ENCODE results near the gene COMTD1.

Gene COMTD1

DNA sequence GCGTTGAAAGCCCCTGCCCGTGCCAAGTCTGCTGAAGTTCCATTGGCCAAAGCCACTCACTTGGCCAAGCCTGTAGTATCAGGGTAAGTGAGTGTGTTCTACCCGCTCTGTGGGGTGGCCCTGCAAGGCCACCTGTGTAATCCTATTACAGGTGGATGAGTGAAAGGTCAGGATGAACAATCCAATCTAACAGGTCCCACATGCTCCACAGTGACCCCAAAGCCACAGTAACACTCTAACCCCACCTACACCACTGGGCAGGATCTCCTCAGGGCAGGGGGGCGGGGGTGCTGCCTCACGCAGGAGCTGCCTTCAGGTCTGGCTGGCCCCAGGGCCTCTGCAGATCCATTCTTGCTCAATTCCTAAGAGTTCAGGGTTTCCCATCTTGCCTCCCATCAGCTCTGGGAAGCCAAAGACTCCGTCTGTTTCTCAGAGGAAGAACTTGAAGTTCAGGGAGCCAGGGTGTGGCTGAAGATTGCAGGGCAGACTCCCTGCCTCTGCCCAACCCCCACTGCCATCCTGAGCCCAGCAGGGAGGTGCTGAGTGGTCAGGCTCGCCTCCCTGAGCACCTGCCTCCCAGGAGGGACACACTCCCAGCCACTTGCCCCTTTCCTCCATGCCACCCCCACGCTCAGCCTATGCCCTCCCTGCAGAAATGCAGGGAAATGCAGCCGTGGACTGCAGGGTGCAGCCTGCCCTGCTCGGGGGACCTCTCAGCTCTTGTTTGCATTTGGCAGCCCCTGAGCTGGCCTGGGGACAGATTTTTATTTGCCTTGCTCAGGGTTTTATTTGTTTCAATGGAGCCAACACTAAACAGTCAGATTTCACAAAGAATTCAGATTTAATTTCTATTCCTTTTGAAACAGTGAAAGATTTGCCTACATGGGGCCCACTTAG, 9.8 kb upstream of the COMTD1 start:
- DNase-seq (ENCODE audit: low read depth): no peak

DNA sequence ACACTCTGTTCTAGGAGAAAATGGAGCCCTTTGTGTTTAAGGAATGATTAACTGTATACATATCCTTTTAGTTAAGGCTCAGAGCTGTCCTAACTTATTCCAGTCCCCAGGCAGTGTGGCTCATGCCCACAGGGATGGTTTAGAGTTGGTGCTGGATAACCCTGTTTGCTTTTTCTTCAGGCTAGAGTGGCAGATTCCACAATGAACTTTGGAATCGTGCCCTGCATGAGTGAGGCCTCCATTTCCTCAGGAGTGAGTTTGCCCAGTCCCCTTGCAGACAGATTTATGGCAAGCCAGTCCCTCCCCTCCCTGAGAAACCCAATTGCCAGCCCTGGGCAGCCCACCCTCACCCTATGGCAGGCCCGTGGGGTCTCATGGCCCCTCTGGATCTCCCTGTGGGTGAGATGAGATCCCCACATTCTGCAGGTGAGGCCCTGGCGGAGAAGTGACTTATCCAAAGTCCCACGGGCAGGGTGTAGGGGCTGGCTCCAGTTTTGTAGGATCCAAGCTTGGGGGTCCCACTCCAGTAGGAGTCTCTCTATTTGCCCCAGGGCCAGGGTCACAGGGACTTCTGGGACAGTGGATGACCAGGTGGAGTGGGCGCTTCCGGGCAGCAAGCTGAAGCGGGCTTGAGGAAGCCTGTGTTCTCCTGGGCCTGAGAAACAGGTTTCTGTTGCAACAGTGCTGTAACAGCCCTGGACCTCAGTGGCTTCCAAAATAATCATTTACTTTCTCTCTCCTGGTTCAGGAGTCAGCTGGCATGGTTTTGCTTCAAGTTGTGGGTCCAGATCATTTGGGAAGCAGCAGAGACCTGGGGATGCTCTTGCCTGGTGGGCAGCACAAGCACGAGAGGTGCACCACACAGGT, 9.0 kb upstream of the COMTD1 start:
- no peak for DNase-seq (ENCODE audit: low read depth)

DNA sequence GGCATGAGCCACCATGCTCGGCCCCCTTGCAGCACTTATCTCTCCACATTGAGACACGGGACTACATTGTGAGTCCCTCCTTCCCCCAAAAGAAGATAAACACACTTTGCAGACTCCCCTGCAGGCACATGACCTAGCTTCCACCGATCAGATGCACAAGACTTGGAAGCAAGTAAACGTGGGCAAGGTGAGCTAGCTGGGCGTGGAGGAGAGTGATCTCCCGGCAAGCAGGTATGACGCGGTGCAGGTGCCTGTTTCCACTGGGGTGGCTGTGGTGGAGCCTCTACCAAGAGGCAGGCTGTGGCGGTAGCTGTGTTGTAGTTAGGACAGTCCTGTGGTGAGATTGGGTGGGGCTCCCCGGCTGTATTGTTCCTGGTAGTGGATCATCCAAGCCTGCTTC, 7.7 kb upstream of the COMTD1 start:
- no peak for DNase-seq (ENCODE audit: low read depth)

DNA sequence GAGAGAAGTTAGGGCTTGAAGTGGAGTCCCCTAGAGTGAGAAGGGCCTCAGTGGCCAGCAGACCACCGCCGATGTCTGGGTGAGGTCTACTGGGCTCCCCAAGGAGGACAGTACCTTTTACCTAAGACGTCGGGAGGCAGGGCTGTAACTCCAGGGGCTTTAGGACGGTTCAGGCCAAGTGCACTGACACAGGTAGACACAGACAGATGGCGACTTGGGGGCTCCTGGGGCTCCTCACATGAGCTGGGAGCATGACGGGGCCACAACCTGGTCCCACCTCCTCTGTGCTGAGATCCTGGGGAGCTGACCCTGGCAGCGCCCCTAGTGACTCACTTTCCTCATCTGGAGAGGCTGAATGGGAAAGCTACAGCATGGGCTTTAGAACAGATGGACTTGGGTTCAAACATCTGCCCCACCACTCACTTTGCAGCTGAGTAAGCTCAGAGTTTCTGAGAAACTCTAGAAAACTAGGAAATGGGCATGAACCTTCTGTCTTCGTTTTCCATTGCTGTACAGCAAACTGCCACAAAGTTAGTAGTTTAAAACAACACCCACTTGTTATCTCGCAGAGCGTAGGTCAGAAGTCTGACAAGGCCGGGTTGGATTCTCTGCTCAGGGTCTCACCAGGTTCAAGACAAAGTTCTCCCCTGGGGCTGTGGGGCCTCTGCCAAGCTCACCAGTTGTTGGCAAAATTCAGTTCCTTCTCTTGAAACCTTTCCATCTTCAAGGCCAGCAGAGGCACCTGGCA, 4.7 kb upstream of the COMTD1 start:
- DNase-seq (ENCODE audit: low read depth): no peak

DNA sequence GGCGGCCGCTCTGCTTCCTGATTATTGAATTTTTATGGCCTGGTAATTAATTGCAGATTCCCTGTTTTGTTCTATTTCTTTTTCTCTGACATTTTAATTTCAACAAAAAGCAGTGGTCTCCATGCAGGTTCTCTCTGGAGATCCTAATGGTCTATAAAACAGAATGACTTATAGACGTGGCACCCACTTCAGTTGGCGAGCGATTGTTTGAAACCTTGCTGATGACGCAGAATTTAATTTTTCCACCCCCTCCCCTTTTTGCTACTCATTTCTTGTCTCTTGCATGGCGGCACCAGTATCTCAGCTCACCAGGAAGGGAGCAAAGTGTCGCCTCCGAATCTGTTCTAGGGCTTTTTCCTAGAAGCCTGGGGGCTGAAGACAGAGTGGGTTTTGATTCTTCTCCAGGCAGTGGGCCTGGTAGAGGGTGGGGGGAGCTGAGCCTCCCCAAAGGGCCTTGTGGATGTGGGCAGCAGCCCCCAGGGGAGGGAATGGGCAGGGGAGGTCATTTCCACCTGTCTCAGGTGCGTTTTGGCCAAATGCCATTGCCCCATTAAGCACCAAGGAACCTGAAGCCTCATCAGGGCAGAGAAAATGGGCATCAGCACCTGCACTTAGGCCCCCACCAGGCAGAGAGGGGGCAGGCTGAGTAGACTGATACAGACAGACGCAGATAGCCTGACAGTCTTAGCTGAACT, 3.5 kb upstream of the COMTD1 start:
- no peak for DNase-seq (ENCODE audit: low read depth)

DNA sequence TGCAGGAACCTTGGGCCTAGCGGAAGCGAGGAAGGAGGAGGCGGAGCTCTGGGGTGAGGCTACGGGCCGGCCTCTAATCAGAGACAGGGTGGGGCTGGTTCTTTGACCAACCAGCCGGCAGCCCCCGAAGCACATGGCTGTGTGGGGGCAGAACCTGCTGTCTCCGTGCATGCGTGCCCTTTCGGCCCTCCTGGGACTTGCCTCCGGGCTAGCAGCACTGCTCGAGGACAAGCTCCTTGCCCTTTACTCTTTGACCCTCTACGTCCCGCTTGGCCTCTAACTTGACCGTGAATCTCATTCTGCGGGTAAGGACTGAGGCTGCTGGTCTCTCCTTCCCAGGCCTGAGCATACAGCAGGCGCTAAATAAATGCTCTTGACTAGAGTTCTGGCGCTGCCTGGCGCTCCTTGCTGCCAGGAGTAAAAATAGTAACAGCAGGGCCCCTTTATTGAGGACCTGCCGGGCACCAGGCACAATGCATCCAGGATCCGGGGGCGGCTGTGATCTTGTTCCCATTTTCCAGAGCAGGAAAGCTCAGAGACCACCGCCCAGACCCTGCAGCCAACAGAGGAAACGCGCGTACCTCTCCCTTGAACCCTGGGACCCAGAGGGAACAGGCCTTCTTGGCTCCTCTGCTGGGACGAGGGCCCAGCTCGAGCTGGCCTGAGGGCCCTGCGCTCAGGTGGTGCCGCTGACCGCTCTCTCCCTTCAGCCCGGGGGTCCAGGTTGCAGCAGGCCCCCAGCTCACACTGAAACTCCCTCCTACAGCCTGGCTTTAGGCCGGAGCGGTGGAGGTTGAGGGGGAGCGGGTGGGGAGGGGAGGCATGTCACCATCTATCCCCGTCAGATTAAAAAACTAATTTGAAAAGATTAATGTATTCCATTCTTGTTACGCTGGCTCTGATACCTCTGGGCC, 2.7 kb upstream of the COMTD1 start:
- no peak for DNase-seq (ENCODE audit: low read depth)

DNA sequence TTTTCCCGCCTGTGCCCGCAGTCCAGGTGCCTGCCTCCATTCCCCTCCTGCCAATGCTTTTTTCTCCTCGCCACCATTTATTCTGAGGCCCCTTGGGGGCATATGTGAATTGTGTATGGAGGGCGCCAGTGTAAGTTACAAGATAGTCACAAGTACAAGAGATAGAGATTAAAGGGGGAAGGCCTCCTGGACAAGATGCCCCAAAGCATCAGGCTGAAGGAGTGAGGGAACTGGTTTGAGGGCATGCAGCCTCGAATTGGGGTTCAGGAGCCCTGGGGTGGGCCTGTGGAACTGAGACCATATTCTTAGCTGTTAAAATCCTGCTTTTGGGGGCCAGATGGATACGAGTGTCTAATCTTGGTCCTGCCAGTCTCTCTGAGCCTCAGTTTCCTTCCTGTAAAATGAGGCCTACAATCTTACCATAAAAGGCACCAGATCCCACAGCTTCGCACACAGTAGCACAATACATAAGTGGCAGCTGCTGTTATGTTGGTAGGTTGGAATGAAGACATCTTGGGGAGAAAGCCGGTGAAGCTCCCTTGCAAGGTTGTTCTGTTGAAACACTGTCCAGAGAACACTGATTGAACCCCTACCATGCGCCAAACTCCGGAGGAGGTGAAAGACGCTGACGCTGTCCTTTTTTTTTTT, 545 bp upstream of the COMTD1 start:
- DNase-seq (ENCODE audit: low read depth): no peak

DNA sequence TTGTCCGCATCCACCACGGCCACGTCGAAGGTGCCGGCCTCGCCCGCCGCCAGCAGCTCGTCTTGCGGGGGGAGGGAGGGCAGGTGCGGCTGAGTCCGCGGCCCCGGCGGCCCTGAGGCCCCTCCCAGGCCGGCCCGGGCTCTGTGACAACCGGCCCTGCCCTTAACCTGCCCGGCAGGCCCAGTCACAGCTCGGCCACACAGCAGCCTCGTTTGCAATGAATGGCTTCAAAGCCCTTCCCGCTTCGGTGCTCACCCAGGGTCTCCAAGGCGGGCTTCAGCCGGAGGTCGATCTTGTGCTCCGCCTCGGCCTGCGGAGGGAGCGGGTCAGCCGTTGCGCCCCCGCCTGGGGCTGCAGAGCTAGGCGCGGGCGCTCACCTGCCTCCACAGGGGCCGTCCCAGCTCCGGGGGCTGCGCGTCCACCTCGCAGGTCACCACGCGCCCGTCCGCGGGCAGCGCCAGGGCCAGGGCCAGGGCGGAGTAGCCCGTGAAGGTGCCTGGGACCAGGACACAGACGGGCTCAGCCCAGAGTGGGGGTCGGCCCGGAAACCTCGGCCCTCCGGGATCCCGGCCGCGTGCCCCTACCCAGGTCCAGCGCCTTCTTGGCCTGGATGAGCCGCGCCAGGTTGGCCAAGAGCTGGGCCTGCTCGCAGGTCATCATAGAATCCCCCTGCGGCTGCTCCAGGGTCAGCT, 928 bp downstream of the COMTD1 start:
- DNase-seq (ENCODE audit: low read depth): no peak

DNA sequence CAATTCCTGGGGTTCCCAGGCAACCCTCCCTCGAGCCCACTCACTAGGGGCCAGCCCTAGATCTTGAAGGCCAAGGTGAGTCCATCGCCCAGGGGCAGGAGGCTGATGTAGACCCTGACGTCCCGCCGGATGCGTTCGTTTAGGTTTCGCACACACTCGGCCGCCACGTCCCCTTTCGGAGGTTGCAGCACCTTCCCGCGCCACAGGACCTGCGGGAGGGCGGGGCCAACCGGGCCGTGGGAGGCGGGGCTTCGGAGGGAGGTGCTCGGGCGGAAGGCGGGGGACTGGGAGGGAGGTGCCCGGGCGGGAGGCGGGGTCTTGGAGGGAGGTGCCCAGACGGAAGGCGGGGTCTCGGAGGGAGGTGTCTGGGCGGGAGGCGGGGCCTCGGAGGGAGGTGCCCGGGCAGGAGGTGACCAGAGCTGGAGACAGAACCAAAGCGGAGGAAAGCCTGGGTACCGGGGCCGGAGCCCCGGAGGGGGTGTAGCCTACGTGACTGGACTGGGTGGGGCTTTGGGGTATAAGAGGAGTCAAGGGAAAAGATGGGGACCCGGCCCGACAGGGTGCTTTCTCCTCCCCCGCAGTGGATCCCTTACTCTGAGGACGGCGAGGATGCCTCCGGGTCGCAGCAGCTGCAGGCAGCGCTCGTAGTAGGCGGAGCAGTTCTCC, 1.6 kb downstream of the COMTD1 start:
- DNase-seq (ENCODE audit: low read depth): peak; percentile 63

DNA sequence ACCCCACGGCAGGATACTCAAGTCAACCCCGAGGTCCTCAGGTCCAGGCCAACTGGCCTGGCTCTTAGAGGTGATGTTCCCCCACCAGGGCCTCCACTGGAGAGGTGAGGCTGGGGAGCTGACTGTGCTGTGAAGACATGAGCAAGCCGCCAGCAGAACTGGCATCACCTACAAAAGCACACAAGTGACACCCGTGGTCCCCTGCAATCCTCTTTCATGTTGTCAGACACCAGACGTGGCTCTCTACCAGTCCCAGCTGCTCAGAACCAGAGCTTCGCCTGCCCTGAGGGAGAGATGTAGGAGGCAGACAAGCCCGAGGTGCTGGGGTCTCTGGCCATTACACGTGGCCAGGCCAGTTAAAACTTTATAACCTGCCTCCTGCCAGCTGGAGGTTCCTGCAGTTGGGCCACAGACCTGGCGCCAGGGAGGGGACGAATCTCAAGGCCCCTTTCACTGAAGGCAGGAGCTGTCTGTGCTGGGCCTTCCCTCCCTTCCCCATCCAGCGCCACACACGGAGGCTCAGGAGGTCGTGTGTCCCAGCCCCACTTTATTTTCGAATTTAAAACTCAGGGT, 2.2 kb downstream of the COMTD1 start:
- DNase-seq (ENCODE audit: low read depth): no peak

DNA sequence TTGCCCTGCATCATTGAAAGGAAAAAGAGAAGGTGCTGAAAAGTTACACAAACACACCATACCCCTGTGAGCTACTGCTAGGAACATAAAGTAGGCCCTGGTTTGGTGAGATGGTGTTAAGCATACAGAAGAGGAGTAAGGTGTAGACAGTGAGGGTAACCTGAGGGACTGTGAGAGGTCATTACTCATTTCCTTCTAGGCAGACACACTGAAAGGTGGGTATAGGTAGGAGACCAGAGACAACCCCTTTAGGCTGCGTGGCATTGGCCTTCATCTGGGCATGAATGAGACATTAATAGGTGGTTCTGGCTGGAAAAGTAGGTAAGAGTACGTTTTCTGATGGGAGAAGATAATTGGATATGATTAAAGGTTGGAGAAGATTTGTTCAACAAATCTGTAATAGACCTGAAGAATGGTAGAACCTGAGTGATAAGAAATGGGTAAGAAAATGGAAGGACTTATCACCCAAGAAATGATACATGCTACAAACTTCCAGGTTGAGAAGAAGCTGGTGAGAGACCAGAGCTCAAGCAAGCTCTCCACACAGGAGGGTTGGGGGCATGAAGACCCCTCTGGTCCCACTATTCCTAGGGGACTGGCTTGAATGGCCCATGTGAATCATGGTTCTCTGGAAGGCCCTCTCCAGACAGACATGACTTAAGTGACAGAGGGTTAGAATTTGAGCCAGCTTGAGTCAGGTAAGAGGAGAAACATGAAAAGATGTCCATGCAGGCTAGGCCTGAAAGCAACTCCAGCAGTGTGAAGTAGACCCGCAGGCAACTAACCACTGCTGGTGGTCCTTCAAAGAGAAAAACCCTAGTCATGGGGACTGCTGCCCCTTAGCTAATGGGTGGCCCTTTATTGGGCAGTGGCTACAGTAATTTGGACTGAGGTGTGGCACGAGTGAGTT, 3.8 kb downstream of the COMTD1 start:
- no peak for DNase-seq (ENCODE audit: low read depth)

DNA sequence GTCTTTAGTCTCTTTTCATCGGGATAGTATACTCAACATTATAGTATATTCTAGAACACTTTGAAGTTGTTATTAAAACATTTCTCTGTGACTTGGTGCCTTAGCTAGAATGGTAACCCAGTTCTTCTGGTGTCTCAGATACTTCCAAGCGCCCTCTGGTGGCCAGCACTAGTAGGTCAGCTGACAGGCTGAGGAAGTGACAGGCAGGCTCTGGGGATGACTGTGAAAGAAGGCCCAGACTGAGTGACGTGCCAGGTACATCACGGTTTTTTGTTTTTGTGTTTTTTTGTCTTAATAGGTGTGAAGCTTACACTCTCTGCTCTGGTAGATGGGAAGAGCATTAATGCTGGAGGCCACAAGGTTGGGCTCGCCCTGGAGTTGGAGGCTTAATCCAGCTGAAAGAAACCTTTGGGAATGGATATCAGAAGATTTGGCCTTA, 5.1 kb downstream of the COMTD1 start:
- peak; percentile 65 for DNase-seq (ENCODE audit: low read depth)

DNA sequence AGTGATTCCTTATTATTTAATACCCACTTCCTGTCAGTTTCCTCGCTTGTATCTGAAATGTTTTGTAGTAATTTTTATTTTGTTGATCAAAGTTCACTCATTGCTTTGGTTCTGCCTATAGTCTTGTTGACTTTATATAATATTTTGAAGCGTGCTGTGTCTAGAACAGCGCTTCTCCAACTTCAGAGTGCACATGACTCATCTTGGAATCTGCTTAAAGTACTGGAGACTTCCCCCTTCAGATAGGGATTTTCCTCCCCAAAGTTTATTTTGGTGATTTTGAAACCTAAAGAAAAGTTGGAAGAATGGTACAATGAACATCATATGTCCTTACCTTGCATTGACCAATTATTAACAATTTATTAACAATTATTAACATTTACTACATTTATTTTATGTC, 5.8 kb downstream of the COMTD1 start:
- DNase-seq (ENCODE audit: low read depth): no peak

DNA sequence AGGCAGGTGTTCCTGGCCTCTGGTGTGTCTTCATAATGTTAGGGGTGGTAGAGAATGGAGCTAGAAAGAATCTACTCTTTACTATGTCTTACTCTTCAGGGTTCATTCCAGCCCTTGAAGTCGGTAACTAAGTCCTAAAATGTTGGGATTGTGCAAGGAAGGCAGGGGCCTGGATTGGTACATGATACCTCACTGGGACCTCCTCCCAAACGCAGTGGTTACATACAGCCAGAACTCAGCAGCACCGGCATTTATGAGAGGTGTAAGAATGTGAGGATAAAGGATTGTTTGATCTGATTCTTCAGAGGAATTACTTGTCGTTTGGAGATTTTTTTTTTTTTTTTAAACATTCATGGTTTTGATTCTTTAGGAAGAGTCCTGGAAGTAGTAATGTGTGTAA, 6.9 kb downstream of the COMTD1 start:
- DNase-seq (ENCODE audit: low read depth): no peak

DNA sequence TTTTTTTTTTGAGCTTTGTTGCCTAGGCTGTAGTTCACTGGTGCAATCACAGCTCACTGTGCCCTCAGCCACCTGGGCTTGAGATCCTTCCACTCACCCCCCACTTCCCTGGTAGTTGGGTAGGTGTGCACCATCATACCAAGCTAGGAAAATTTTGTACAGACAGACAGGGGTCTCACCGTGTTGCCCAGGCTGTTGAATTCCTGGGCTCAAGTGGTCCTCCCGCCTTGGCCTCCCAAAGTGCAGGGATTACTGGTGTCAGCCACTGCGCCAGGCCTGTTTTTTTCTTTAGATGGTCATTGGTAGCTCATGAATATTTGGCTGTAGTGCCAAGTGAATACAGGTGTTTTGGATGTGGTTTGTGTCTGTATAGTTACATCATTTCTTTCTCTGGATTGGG, 7.5 kb downstream of the COMTD1 start:
- DNase-seq (ENCODE audit: low read depth): no peak

DNA sequence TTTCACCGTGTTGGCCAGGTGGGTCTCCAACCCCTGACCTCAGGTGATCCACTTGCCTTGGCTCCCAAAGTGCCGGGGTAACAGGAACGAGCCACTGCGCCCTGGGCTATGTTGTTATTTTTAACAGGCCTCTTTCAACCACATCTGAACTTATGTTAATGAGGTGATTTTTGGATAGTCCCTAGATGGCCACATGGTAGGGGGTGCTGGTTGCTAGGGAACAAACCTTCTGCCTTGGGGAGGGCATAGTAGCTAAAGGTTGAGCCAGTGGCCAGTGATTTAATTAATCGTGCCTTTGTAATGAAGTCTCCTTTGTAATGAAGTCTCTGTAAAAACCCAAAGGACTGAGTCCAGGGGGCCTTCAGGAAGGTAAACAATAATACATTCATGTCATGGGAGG, 9.1 kb downstream of the COMTD1 start:
- DNase-seq (ENCODE audit: low read depth): no peak

DNA sequence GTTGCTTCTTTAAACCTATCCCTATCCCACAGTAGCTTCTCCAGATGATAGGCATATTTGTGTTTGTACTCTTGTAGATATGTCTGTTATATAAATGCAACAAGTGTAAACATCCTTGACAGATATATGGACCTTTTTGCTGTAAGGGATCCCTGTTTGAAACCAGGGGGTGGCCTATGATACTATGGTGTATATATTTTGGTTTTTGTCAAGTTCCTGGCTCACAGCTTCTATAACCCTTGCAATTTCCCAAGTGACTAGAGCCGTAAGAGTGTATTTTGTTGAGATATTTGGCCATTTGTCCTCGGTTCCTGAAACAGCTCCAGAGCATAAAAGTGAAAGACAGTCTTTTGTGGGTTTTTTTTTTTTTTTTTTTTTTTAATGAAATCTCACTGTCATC, 9.7 kb downstream of the COMTD1 start:
- DNase-seq (ENCODE audit: low read depth): no peak

DNA sequence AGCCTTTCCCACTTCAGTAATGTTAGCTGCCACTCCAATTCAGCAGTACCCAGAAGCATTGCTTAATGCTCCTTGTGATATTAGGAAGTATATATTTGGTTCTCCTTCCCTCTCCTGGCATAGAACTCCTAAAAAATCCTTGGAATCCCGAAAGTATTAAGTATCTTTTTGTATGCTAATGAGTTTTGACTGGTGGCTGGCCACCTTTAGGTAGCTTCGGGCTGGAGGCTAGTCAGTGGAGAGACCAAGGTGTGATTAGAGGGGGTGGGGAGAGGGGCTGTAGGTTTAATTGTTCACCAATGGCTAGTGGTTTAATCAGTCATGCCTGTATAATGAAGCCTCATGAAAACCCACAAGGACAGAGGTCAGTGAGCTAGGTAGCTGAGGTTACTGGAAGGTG, 12.2 kb downstream of the COMTD1 start:
- DNase-seq (ENCODE audit: low read depth): no peak
